ENCODE measurements around the gene KLF15.

Gene KLF15

DNA sequence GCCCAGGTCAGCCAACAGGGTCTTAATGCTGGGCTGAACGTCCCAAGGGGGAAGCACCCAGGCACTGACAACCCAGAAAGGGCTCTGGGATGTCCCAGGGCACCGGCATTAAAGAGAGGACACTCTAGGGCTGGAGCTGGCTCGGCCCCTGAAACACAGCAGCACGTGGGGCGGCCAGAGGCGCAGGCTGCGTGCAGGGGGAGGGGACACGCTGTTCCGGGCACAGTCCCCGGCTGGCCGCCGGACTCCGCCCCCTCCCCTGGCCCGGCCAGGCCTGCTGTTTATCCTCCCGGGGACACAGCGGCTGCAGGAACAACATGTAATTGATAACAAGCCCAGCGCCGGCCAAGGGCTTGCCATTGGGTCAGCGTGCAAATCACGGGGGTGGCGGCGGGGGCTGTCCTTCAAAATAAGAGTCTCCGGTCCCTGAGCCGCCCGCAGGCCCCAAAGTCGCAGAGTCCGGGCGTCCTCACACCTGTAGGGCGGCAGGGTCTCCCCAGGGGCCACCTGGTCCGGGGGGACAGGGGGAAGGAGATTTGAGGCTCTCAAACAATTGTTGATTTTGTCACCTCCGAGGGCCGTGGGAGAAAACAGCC lies 1.3 kb downstream of the KLF15 start (continued):
- TF ChIP-seq, protein P1, sequence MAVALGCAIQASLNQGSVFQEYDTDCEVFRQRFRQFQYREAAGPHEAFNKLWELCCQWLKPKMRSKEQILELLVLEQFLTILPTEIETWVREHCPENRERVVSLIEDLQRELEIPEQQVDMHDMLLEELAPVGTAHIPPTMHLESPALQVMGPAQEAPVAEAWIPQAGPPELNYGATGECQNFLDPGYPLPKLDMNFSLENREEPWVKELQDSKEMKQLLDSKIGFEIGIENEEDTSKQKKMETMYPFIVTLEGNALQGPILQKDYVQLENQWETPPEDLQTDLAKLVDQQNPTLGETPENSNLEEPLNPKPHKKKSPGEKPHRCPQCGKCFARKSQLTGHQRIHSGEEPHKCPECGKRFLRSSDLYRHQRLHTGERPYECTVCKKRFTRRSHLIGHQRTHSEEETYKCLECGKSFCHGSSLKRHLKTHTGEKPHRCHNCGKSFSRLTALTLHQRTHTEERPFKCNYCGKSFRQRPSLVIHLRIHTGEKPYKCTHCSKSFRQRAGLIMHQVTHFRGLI (tag by site-specific recombination; IDR thresholded peaks at IDR 0.05) = 0 out of 2 replicates have a peak, but pooled peaks have one; percentile 40
- TF ChIP-seq KLF1 (tag by site-specific recombination; IDR thresholded peaks at IDR 0.05) (no peak), ZBTB49 (tag by site-specific recombination; IDR thresholded peaks at IDR 0.05; ENCODE audit: low read depth) (no peak), ZNF266 (tag by site-specific recombination; IDR thresholded peaks at IDR 0.05; ENCODE audit: low read depth) (no peak), PRDM10 (tag by site-specific recombination; IDR thresholded peaks at IDR 0.05) (peak; percentile 81), GLIS2 (tag by site-specific recombination; IDR thresholded peaks at IDR 0.05) (peak; percentile 63), PATZ1 (tag by site-specific recombination; IDR thresholded peaks at IDR 0.05) (peak; percentile 31), MYNN (tag by site-specific recombination; IDR thresholded peaks at IDR 0.05; ENCODE audit: borderline replicate concordance) (peak; percentile 99), YY1 (tag by site-specific recombination; IDR thresholded peaks at IDR 0.05) (0 out of 2 replicates have a peak, but pooled peaks have one; percentile 15), ZNF623 (tag by site-specific recombination; IDR thresholded peaks at IDR 0.05) (no peak), ZXDB (tag by site-specific recombination; IDR thresholded peaks at IDR 0.05) (peak; percentile 62), ZNF19 (tag by site-specific recombination; IDR thresholded peaks at IDR 0.05; ENCODE audit: low read depth) (no peak), KLF10 (tag by site-specific recombination; IDR thresholded peaks at IDR 0.05) (peak; percentile 69), ZNF660 (tag by site-specific recombination; IDR thresholded peaks at IDR 0.05) (0 out of 2 replicates have a peak, but pooled peaks have one; percentile 35), ZBTB20 (tag by site-specific recombination; IDR thresholded peaks at IDR 0.05) (0 out of 2 replicates have a peak, but pooled peaks have one; percentile 30), GLI4 (tag by site-specific recombination; IDR thresholded peaks at IDR 0.05) (no peak), ZNF48 (tag by site-specific recombination; IDR thresholded peaks at IDR 0.05) (no peak), ZSCAN30 (tag by site-specific recombination; IDR thresholded peaks at IDR 0.05) (peak; percentile 41; the same call in 1 of the 2 replicates), ZFP37 (tag by site-specific recombination; IDR thresholded peaks at IDR 0.05) (0 out of 2 replicates have a peak, but pooled peaks have one; percentile 17), ZBTB17 (tag by site-specific recombination; IDR thresholded peaks at IDR 0.05) (no peak)
- TF ChIP-seq, protein P2, sequence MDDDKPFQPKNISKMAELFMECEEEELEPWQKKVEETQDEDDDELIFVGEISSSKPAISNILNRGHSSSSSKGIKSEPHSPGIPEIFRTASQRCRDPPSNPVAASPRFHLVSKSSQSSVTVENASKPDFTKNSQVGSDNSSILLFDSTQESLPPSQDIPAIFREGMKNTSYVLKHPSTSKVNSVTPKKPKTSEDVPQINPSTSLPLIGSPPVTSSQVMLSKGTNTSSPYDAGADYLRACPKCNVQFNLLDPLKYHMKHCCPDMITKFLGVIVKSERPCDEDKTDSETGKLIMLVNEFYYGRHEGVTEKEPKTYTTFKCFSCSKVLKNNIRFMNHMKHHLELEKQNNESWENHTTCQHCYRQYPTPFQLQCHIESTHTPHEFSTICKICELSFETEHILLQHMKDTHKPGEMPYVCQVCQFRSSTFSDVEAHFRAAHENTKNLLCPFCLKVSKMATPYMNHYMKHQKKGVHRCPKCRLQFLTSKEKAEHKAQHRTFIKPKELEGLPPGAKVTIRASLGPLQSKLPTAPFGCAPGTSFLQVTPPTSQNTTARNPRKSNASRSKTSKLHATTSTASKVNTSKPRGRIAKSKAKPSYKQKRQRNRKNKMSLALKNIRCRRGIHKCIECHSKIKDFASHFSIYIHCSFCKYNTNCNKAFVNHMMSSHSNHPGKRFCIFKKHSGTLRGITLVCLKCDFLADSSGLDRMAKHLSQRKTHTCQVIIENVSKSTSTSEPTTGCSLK (tag by site-specific recombination; IDR thresholded peaks at IDR 0.05) = no peak
- TF ChIP-seq, protein P3, sequence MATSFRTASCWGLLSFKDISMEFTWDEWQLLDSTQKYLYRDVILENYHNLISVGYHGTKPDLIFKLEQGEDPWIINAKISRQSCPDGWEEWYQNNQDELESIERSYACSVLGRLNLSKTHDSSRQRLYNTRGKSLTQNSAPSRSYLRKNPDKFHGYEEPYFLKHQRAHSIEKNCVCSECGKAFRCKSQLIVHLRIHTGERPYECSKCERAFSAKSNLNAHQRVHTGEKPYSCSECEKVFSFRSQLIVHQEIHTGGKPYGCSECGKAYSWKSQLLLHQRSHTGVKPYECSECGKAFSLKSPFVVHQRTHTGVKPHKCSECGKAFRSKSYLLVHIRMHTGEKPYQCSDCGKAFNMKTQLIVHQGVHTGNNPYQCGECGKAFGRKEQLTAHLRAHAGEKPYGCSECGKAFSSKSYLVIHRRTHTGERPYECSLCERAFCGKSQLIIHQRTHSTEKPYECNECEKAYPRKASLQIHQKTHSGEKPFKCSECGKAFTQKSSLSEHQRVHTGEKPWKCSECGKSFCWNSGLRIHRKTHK (tag by site-specific recombination; IDR thresholded peaks at IDR 0.05) = no peak
- TF ChIP-seq, protein P4, sequence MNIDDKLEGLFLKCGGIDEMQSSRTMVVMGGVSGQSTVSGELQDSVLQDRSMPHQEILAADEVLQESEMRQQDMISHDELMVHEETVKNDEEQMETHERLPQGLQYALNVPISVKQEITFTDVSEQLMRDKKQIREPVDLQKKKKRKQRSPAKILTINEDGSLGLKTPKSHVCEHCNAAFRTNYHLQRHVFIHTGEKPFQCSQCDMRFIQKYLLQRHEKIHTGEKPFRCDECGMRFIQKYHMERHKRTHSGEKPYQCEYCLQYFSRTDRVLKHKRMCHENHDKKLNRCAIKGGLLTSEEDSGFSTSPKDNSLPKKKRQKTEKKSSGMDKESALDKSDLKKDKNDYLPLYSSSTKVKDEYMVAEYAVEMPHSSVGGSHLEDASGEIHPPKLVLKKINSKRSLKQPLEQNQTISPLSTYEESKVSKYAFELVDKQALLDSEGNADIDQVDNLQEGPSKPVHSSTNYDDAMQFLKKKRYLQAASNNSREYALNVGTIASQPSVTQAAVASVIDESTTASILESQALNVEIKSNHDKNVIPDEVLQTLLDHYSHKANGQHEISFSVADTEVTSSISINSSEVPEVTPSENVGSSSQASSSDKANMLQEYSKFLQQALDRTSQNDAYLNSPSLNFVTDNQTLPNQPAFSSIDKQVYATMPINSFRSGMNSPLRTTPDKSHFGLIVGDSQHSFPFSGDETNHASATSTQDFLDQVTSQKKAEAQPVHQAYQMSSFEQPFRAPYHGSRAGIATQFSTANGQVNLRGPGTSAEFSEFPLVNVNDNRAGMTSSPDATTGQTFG (tag by site-specific recombination; IDR thresholded peaks at IDR 0.05; ENCODE audit: borderline replicate concordance) = no peak
